Natural killer cell treated with Interleukin-12 subunit alpha and Interleukin-12 subunit beta and Interleukin-15 and Interleukin-18, amount 100 ng/mL, for 72 hours (primary cell): Measurements from ENCODE around the gene RACGAP1. TPM values are rescaled to one million over a fixed set of nuclear protein-coding genes. Genes with fewer than 3 reads are reported as not detected.

Experiments used
- ATAC-seq, 2 donors: fragments of 150-1000 bp; cut with Tn5 transposase in 1 of 2; sonication (Bioruptor Pico), chemical (Tn5 transposase) in 1 of 2; 2 replicates each; pipeline ENCODE4 v1.10.0; 2021
- DNase-seq: peaks from one replicate; pipeline ENCODE4 v3.0.0; 2022; ENCODE audit warnings: low spot score
- H3K27ac Mint-ChIP-seq, 2 donors: 1 replicate in 1 of 2; 2 replicates in 1 of 2; pipeline ENCODE4 v1.8.0; 2022; ENCODE audit warnings: mixed read lengths in 2 of 2, mild to moderate bottlenecking in 1 of 2, moderate library complexity in 1 of 2
- H3K27me3 Mint-ChIP-seq, 2 donors: 1 replicate in 1 of 2; 2 replicates in 1 of 2; pipeline ENCODE4 v1.8.0; 2022; ENCODE audit warnings: mixed read lengths in 2 of 2
- H3K36me3 Mint-ChIP-seq: one replicate; pipeline ENCODE4 v1.8.0; 2022; ENCODE audit warnings: mixed read lengths
- H3K4me1 Mint-ChIP-seq, 2 donors: 1 replicate in 1 of 2; 2 replicates in 1 of 2; pipeline ENCODE4 v1.8.0; 2022; ENCODE audit warnings: low read depth in 2 of 2, mixed read lengths in 2 of 2, mild to moderate bottlenecking in 1 of 2
- H3K4me3 Mint-ChIP-seq: one replicate; pipeline ENCODE4 v1.8.0; 2022; ENCODE audit warnings: mixed read lengths
- H3K9me3 Mint-ChIP-seq: 2 replicates; pipeline ENCODE4 v1.8.0; 2022; ENCODE audit warnings: mixed read lengths
- total RNA-seq, 2 donors: library from RNA; stranded (reverse); gene quantifications; one replicate each; pipeline ENCODE4 v1.2.3, GENCODE V29; 2022

Gene RACGAP1
- total RNA-seq, 2 donors from 2014 or later: 72.2 to 107 TPM

DNA sequence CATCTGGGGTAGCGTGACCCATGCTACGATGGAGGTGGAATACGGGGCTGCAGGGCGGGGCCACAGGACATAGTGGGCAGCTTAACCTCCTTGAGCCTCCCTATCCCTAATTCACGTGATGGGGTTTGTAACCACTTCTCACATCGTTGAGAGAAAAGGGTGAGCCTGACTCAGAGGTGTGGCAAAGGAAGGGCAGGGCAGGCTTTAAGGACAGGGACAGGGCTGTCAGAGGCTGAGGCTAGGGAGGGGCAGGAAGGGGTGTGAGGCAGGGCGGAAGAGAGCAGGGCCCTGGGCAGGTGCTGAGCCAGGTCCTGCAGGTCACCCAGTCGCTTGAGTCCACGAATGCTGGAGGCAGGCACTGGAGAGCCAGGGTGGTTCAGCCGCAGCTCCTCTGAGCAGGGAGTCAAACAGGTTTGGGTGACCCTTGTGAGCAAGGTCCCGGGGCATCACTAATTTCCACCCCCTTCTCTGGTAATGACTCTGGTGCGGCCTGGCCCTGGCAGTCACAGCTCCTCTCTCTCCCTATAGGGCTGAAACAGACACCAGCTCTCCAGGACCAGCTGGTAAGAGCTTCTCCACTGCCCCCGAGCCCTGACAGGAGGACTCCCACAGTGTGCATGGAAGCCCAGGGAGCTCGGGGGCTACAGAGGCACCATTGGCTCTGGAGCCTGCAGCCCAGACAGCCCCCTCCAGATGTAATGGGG, 82.2 kb downstream of the RACGAP1 start:
- H3K4me1 Mint-ChIP-seq: peaks cover 14 to 20% of the 10 kb centered on the region in 2 donors
- no peaks in the 10 kb centered on the region for H3K9me3 Mint-ChIP-seq
- ATAC-seq: no peak
- H3K36me3 Mint-ChIP-seq: no peaks in the 10 kb centered on the region
- no peak for DNase-seq
- H3K4me3 Mint-ChIP-seq: no peak overlapping the region
- peaks cover 0 to 7% of the 10 kb centered on the region in 2 donors for H3K27me3 Mint-ChIP-seq
- no peak overlapping the region for H3K27ac Mint-ChIP-seq

- Mint-ChIP-seq H3K36me3 (no peaks in the 10 kb centered on the region), H3K4me3 (no peak overlapping the region), H3K27ac (no peak overlapping the region), H3K27me3 (peaks cover 0 to 3% of the 10 kb centered on the region in 2 donors), H3K9me3 (no peaks in the 10 kb centered on the region), H3K4me1 (peaks cover 14 to 20% of the 10 kb centered on the region in 2 donors)
- ATAC-seq: no peak
- no peak for DNase-seq
Measured at GRCh38 chr12:49942512-49942893, 82.8 kb downstream of the RACGAP1 start.

DNA sequence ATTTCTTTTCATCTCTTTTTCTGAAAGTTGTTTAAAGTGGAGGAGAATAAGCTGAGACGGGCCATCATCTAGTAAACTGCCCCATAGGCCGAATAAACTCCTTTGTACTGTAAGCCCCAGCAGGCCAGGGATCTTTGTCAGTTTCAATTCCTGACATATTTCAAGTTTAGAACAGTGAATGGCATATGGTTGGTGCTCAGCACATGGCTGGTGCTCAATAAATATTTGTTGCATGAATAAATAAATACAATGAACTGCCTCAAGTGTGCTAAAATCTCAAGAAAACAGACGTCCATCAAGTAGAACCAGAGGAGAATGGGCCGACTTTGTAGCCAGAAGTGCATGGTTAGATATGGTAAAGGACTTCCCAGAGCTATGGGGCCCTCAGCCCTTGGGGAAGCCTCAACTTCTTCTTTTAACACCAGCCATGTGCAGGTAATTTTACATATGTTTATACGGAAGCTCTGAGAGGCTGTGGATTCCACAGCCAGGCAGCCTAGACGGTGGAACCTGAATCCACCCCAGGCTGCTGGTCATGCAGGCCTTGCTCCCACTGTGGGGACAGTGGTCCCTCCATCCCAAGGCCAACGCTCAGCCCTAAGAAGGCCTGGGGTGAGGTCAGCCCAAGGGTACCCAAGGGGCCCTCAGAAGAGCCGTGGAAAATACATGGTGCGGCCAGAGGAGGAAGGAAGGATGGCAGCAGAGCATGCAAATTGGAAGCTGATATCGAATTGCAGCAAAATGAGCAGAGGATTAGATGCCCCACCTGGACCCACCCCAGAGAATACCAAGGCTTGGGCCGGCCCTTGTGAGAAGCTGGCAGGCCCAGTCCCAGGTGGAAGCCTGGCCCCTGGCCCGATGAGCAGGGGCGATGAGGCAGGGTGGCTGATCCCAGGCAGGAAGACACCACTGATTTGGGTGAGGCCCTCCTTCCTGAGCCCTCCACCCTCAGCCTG, 83.5 kb downstream of the RACGAP1 start:
- Mint-ChIP-seq H3K9me3 (no peaks in the 10 kb centered on the region), H3K36me3 (no peaks in the 10 kb centered on the region), H3K27me3 (peaks cover 0 to 3% of the 10 kb centered on the region in 2 donors), H3K27ac (peak overlapping the region in 1 of 2 donors; percentile 39), H3K4me1 (peaks cover 14 to 20% of the 10 kb centered on the region in 2 donors), H3K4me3 (no peak overlapping the region)
- ATAC-seq: no peak
- DNase-seq: no peak

- Mint-ChIP-seq H3K4me3 (no peak overlapping the region), H3K36me3 (no peaks in the 10 kb centered on the region), H3K27ac (no peak overlapping the region), H3K27me3 (peaks cover 4 to 13% of the 10 kb centered on the region in 2 donors), H3K9me3 (no peaks in the 10 kb centered on the region), H3K4me1 (peaks cover 0 to 4% of the 10 kb centered on the region in 2 donors)
- DNase-seq (no peak), ATAC-seq (peak in 1 of 2 donors; percentile 43)
Measured at GRCh38 chr12:49939707-49940106, 85.6 kb downstream of the RACGAP1 start.

DNA sequence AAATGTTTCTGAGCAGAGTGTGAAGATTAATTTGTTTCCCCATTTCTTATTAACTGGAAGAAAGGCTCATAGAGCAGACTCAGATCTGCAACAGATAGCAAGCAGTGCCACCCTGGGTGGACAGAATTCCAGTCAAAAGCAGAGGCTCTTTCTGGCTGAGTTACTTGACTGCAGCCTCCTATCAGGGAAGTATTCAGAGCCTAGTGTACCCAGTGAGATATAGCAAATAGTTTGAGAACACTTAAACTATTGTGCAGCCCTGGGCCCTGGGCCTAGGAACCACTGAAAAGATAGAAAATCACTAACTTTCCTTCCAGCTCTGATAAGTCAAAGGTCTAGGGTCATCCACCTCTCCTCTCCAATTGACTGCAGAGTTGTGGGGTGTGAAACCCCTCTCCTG, 86.0 kb downstream of the RACGAP1 start:
- no peak for DNase-seq
- ATAC-seq: no peak
- H3K36me3 Mint-ChIP-seq: no peaks in the 10 kb centered on the region
- no peak overlapping the region for H3K27ac Mint-ChIP-seq
- H3K4me3 Mint-ChIP-seq: no peak overlapping the region
- H3K9me3 Mint-ChIP-seq: no peaks in the 10 kb centered on the region
- H3K27me3 Mint-ChIP-seq: peaks cover 8 to 17% of the 10 kb centered on the region in 2 donors
- H3K4me1 Mint-ChIP-seq: peaks cover 0 to under 1% of the 10 kb centered on the region in 2 donors

Other genes with a start within 250 kb of the RACGAP1 start
- 1 to 10 TPM; 1.9 to 4.4 TPM for gene NCKAP5L, start 197.1 kb downstream of the RACGAP1 start, total RNA-seq
- gene BCDIN3D, start 182.4 kb downstream of the RACGAP1 start, total RNA-seq: 1 to 10 TPM; 5.9 to 6.8 TPM
- under 1 TPM in 1 of 2 donors, not detected in 1; 0.50 TPM for gene FAIM2, start 121.6 kb downstream of the RACGAP1 start, total RNA-seq
- not detected for gene AQP2, start 74.8 kb downstream of the RACGAP1 start, total RNA-seq
- not detected for gene AQP5, start 63.6 kb downstream of the RACGAP1 start, total RNA-seq
- gene AQP6, start 52.5 kb downstream of the RACGAP1 start, total RNA-seq: not detected
- gene ASIC1, start 32.1 kb upstream of the RACGAP1 start, total RNA-seq: under 1 TPM in 1 of 2 donors, not detected in 1; 0.17 TPM
- gene SMARCD1, start 59.8 kb upstream of the RACGAP1 start, total RNA-seq: 100 to 1,000 TPM in 1 of 2 donors, 10 to 100 TPM in 1; 69.5 to 112 TPM
- under 1 TPM; 0.36 TPM for gene GPD1, start 78.5 kb upstream of the RACGAP1 start, total RNA-seq
- gene COX14, start 86.7 kb upstream of the RACGAP1 start, total RNA-seq: 10 to 100 TPM; 39.9 to 51.2 TPM
- gene CERS5, start 141.9 kb upstream of the RACGAP1 start, total RNA-seq: 100 to 1,000 TPM in 1 of 2 donors, 10 to 100 TPM in 1; 72.1 to 115 TPM